Right lobe of liver (tissue), 4 donors: ENCODE results near the gene DIAPH1.

Source experiments
- CTCF ChIP-seq, 4 donors: fragments of 200-600 bp in 3 of 4; fragments of 450-650 bp in 1 of 4; IDR thresholded peaks; one replicate each; pipeline versions ENCODE4 v1.5.1 to v1.8.0; 2016 to 2022; ENCODE audit warnings: antibody characterized with exemption in 4 of 4, mild to moderate bottlenecking in 2 of 4
- POLR2A ChIP-seq: fragments of 450-650 bp; IDR thresholded peaks from one replicate; pipeline ENCODE4 v1.6.1; 2017; ENCODE audit warnings: antibody characterized with exemption, mild to moderate bottlenecking
- donor health status: DM: no; HTN: no; CAD: no.
- donor health status: DM: no; HTN: no; CAD: no.
- donor health status: DM: no; HTN: yes; CAD: no.

GRCh38 chr5:141651728-141652105 is 32.9 kb upstream of the DIAPH1 start:
- no peak for TF ChIP-seq CTCF (IDR thresholded peaks at IDR 0.05)
- no peak for TF ChIP-seq POLR2A
